ENCODE data around the gene JAM3.
A peak's percentile ranks its signal among the peaks of the same experiment; 100 is the strongest.

- no peak for TF ChIP-seq CTCF (IDR thresholded peaks at IDR 0.05)
- TF ChIP-seq POLR2A (IDR thresholded peaks at IDR 0.05; ENCODE audit: low read depth) = no peak
- TF ChIP-seq POLR2AphosphoS5 (IDR thresholded peaks at IDR 0.05) = peak in 1 of 2 donors; percentile 23
These were observed 812 bp downstream of the JAM3 start for GRCh38 chr11:134069426-134070341.

Data from esophagus muscularis mucosa (tissue), 3 donors.